DMS 273 treated with DMSO at 0.1 percent for 48 hours (cell line): ENCODE data around the gene NFS1.
"Not testable (repeated sequence)": the region's sequence is repeated elsewhere in the genome, so short reads cannot be mapped to it uniquely, and the experiment has no call there.

ENCODE experiments used
- DNase-seq: peaks from one replicate; lab custom pipeline; 2025; lab: John Stamatoyannopoulos, UW

Gene NFS1

DNA sequence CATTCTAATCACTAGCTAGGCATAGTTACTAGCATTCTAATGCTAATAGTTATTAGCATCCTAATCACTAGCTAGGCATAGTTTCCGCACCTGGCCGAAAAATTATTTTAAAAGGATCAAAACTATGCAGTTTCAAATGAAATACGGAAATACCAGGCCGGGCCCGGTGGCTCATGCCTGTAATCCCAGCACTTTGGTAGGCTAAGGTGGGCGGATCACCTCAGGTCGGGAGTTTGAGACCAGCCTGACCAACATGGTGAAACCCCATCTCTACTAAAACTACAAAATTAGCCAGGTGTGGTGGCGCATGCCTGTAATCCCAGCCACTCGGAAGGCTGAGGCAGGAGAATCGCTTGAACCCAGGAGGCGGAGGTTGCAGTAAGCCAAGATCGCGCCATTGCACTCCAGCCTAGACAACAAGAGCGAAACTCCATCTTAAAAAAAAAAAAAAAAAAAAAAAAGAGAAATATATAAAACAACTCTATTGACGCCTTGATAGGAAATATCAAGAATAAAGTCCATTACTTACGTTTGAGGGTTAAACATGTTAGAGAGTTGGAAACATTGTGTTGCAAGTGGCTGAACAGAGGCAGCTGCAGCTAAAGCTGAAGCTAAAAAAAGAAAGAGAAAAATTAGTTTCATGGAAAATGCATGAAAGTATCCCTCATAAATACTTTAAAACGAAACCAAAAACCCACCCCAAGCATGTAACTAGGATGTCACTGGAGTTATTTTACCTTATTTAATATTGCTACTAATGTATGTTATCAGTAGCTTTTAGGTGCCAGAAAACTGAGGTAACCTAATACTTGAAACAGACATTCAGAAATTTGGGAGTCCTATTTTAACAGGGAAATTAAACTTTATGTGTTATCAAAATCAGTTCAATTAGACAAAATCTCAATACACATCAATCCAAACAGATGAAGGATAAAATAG is 7.7 kb upstream of the NFS1 start:
- DNase-seq, result not testable (repeated sequence)

DNA sequence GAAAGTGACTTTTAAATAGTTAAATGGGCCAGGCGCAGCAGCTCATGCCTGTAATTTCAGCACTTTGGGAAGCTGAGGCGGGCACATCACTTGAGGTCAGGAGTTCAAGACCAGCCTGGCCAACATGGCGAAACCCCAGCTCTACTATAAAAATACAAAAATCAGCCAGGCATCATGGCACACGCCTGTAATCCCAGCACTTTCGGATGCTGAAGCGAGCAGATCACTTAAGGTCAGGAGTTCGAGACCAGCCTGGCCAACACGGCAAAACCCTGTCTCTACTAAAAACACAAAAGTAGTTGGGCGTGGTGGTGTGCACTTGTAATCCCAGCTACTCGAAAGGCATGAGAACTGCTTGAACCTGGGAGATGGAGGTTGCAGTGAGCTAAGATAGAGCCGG is 6.7 kb upstream of the NFS1 start:
- not testable (repeated sequence) for DNase-seq

DNA sequence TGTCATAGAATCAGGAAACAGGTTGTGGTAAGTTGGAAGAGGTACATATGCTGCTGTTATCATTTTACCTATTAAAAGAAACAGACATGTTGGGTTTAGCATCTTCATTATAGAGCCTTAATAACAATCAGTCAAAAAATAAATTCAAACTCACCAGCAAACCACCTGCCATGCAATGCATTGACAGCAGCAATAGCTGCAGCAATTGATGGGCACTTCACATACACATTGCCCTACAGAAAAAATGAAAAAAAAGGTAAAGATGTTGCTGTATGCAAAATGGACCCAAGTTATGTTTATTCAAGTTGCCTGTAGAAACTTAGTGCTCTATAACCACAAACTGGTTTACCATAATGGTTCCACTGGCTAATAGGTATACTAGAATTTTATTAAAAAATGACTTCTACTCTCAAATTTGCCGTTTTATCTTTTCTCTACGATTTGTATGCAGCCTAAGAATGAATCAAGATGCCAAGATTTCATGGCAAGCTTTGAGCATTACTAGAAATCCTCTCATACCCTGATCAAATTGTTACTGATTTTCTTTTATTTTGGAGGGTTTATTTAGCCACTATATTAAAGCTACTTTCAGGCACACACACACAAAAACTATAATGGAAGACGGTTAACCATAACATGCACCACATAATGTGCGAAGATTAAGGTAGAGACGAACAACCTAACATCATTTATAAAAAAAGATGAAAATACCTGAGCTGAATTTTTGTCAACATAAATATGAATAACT is 5.5 kb upstream of the NFS1 start:
- DNase-seq, result no peak

DNA sequence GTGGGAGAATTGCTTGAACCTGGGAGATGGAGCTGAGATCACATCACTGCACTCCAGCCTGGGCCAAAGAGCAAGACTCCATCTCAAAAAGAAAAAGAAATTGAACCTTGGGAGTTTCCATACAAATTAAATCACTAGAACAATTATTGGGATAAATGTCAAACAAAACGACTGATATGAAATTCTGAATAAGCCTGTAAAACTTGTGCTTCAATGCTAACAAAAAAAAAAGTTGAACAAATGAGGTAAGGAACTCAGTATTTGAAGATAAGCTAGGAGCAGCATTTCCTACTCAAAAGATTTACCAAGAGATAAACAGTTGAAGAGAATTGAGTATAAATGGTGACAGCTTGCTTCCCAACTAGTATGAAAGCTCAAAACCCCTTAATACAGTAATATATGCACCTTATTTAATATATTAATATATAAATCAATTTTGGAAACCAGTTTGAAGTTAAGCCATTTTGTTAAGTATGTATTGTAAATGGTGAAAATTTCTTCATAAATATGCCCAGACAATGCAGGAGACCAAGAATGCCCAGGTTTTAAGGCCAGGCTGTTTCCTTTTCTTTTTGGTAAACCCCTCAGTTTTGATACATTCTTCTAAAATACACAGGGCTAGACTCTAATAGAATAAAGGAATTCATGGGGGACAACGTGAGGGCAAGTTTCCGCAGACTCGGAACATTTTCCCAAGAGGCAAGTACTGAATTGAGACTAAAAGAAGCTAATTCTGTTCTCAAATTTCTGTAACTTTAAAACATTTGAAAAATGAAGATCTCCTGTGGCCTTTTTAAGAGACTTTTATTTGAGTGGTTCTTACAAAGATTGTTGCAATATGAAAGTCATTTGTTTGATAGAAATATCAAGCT is 3.9 kb upstream of the NFS1 start:
- DNase-seq, result no peak

DNA sequence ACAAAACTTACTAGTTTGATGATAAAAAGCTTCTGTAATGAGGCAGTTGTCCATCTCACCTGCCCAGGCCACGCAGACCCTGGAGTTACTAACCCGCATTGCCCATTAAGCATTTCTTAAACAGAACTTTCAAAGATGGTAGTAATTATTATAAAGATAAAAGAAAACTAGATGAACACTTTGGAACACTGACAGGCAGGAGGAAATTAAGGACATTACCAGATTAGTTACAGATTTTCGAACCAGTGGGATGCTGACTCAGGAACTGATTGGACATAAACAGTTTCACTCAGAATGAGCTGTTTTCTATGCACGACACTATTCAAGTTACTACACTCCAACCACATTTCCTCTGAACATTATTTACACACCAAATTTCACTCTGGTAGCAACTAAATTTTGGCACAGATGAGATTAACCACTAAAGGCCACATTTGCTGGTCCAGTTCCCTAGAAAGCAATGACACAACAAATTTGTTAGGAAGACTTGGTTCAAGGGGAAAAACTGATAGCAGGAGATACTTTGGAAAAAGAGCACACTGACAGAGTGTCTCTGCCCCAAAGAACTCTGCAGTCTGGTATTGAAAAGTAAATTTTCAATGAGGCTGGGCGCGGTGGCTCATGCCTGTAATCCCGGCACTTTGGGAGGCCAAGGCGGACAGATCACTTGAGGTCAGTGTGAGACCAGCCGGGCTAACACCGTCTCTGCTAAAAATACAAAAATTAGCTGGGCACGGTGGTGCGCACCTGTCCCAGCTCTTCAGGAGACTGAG is 3.1 kb upstream of the NFS1 start:
- no peak for DNase-seq

DNA sequence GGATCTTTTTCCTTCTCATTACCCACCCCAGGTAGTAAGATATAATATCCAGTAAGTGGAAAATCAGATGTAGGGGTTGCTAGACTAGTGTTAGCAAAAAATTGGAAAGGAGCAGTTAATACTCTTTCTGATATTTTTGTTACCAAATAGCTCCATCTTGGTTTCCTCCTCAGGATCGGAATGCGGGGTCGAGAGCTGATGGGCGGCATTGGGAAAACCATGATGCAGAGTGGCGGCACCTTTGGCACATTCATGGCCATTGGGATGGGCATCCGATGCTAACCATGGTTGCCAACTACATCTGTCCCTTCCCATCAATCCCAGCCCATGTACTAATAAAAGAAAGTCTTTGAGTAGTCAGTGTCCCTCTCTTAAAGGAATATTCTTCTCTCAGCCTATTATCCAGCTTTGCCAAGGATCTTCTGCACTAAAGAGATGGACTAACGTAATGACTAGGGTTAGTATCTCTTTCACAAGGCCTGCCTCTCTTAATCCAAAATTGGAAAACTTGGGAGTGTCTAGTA is 1.5 kb upstream of the NFS1 start:
- DNase-seq, result no peak

DNA sequence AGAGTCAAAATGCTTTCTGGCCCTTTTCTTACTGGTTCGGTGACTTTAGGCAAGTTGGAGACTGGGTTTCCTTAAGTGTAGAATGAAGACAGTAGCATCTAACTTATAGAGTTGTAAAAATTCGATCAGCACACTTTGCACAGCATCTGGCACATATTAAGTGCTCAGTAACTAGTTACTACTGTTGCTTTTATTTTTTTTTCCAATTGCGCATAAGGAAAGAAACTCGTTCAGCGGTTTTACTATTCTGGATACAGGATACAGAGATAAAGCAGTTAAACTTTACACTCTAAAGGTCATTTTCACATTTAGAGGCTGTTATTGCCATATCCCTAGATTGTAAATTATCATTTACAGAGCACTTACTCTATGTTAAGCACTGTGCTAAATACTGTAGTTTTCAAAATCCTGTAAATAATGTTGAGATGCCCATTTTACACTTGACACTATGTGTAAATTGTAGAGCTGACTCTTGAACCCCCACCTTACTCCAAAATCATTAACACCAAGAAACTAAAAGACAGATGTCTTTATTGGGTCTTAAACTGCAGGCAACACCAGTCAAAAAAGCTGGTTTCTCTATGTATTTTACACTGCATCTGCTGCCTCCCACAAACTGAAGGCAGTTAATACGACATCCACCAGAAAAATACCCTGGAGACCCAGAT is 939 bp upstream of the NFS1 start:
- no peak for DNase-seq

DNA sequence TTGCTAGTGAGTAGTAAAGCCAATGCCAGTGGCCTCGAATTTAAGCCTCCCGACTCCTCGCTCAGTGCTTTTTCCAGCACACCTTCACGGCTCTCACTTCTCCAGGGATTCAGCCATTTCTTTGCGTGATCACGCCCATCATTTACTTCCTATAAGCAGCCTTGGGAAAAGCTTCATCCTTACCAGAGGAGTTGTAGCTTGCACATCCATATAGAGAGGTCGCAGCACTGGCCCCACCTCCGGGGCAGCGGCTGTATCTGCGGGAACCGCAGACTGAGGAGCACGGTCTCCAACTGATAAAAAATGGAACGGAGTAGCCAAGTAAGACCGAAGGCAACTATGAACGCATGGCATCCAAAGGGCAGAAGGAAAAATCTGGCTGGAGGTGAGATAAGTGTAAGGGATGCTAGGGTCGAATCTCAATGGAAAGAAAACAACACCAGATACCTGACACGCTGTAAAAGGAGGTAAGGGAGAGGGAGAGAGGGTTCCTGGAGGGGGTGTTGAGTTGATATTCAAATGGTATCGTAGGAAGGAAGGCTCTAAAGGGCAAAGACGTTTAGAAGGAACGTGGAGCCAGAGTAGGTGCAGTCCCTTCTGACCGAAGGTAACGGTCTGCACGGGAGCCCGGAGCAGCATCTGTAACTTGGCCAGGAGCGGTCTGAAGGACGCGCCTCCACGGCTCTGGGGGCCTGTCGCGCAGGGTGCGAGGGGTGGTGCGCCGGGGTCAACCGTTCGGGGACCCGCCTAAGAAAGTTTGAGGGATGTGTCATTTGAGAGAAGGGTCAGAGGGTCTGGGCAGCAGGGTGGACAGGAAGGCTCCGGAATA is 640 bp downstream of the NFS1 start:
- no peak for DNase-seq

DNA sequence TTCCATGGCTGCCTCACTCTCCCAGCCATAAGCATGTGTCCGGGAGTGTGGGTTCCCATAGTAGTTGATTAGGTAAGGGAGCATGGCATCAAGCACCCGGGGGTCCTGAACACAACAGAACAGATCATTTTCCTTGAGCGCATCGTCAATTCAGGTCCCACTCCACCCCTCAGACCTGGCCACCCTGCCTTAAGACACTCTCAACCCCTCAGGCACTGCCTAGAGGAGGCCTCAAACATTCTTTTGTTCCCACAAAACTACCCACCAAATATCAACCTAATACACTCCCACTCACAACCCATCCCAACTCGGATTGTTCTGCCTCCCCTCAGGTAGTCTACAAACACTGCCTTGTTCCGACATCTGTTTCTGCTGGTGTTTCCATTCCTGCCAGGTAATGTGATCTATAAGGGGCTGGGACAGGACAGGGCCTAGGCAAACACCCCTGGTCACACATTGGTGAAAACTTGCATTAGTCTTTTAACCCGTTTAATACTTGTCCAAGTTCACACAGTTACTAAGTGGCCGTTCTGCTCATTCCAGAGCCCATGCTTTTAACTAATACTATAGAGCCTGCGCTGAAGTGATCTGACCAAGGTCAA is 1.4 kb downstream of the NFS1 start:
- DNase-seq, result no peak

DNA sequence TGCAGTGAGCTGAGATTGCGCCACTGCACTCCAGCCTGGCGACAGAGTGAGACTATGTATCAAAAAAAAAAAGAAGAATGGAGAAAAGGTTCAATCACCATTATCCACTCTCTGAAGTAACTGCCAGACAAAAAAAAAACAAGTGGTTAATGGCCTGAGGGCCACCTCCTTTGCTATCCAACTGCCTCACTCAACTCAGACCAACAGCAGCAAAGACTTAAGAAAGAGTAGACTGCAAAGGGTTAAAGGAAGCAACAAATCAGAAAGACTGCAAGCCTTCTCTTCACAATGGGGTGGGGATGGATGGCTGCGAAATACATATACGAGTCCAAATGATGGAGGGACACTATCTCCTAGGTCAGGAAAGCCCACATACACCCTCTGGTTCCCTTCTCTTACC is 3.2 kb downstream of the NFS1 start:
- no peak for DNase-seq

DNA sequence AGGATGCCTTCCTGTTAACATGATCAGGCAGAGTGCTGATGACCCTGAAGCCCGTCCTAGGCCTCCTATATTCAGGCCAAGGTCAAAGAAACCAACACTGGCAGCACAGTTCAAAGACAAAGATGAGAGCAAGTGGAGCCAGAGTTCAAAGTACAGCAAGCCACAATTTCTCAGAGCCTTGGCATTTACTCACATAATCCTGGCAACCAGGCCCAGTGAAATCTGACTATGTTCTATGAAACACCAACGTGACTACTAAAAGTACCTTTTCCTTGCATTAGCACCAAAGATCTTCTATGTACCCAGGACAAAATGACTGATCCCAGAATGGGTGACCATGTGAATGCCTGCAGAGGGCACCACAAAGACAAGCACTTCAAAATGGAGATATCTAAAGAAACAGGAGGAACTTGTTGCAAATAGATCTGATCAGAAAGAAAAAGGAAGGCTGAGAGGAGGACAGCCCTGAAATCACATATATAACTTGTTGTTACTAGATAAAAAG is 3.9 kb downstream of the NFS1 start:
- no peak for DNase-seq

DNA sequence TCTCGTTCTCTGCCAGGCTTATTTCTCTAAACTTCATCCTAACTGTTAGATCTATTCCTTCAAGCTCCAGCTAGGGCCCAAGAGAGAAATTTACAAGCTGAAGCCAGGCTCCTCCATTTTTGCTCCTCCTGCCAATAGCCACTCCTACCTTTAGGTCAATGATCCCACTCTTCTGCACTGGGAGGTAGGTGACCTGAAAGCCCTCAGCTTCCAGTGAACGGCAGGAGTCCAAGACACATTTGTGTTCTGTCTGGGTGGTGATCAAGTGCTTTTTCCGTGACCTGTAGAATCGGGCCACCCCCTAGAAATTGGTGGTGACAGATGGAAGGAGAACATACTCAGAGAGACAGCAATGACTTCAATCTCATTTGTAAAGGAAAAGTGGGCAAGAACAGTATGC is 8.9 kb downstream of the NFS1 start:
- no peak for DNase-seq

DNA sequence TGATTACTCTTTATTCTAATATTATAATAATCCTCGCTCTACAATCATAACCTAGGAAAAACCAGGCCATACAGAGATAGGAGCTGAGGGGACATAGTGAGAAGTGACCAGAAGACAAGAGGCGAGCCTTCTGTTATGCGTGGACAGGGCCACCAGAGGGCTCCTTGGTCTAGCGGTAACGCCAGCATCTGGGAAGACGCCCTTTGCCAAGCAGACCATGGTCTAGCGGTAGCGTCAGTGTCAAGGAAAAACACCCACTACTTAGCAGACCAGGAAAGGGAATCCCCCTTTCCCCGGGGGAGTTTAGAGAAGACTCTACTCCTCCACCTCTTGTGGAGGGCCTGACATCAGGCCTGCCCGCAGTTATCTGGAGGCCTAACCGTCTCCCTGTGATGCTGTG is 12.3 kb downstream of the NFS1 start:
- DNase-seq, result not testable (repeated sequence)

DNA sequence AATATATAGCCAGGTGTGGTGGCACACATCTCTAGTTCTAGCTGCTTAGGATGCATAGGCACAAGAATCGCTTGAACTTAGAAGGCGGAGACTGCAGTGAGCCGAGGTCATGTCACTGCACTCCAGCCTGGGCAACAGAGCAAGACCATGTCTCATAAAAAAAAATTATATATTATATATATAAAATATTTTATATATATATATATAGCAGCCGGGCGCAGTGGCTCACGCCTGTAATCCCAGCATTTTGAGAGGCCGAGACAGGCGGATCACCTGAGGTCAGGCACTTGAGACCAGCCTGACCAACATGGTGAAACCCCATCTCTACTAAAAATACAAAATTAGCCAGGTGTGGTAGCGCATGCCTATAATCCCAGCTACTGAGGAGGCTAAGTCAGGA is 13.8 kb downstream of the NFS1 start:
- DNase-seq, result not testable (repeated sequence)

DNA sequence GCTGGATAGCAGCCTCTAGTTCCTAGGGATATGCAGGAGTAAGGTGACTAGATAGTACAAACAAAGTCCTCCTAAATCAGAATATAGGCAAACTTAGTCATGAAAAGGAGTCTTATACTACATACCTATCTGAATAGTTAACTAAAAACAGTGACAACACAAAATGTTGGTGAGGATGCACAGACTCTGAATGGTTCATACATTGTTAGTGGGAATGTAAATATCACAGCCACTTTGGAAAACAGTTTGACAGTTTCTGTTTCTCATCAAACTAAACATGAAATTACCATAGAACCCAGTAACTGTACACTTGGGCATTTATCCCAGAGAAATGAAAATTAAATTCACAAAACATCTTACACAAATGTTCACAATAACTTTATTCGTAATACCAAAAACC is 17.2 kb downstream of the NFS1 start:
- DNase-seq, result no peak

DNA sequence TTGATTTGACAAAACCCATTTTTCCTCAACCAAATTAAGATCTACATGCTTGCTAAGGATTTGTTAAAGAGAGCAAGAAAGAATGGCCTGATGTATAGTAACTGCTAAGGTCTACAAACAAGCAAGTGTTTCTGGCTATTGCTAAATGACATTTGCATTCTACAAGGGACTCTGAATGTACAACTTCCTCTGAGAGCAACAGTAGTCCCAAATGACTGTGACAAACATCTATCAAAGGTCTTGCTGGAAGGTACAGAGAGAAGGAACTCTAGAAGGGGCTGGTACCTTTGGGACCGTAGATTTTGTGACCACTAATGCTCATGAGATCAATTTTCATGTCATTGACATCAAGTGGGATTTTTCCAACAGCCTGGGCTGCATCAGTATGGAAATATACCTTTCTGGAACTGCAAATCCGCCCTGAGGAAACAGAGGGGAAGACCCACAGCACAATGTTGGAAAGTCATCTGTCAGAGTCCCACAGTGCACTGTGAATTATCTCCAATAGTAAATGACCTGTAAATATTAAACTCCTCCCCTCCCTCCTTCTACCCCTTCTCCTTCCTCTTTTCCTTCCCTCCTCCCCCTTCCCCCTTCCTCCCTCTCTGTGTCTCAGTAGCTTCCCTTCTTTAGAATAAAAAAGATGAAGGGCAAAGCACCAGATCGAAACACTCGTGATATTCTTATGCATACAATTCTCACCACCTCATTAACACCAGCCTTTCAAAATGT is 18.5 kb downstream of the NFS1 start:
- DNase-seq, result no peak

DNA sequence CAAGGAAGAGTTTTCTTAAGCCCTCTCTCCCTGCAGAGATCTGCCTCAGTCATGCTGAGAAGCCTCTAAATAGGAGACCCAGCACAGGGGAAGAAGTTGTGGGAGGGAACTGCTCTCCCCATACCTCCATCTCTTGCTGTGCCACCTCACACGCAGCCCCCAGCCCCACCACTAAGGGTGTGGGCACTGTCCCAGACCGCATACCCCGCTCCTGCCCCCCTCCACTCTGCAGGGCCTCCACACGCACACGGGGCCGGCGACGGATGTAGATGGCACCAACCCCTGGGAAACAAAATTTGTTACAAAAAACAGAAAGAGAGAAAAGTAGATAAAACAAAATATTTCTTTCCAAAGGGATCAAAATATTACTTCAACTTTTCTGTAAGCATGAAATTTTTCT is 24.2 kb downstream of the NFS1 start:
- DNase-seq, result no peak

DNA sequence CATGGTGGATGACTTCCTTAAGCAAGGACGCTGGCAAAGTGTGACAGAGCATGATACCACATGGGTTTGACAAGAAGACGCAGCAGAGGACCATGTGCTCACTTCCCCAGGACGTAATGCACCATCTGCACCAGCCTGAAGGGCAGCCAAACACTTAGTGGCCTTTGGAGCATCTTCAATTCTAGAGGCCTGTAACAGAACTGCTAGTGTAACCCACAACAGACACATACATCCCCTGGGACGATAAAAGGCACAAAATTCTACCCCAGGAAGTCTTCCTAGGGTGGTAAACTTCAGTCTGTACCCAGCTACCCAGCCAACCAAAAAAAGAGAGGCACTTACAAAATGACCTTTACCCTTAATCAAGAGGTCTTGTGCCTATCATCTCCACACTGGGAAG is 25.3 kb downstream of the NFS1 start:
- no peak for DNase-seq

DNA sequence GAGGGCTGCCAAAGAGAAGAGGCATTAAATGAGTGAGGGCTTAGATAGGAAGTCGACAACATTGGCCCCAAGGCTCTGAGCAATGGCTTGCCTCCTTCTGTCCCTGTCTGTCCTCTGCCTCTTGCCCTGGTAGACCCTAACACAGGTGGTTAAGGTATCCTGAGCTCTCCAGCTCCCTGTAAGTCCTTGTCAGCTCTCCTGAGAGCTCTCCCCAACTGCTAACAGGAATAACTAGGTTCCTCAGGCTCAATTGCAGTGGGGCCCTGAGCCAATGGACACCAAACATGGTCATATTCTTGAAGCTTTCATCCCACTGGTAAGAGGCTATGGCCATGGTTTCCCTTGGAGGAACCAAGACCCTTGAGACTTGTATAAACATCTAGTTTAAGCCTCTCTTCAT is 29.5 kb downstream of the NFS1 start:
- DNase-seq, result no peak
